Hematopoietic multipotent progenitor cell treated with erythropoietin and hydrocortisone succinate and interleukin-3 and kit ligand, for 15 days (in vitro differentiated cells): ENCODE data around the gene JMJD1C.

Experiments used
- DNase-seq: peaks from one replicate; pipeline ENCODE4 v3.0.0-alpha.2; 2015; ENCODE audit warnings: low spot score

Gene JMJD1C

GRCh38 chr10:63133056-63133820 is 332.5 kb downstream of the JMJD1C start, which contains the start of gene NRBF2:
Gene NRBF2 (plus strand): TSS chr10:63133328. CDS start chr10:63133471, 143 bp downstream.
- DNase-seq: peak; percentile 98

- no peak for DNase-seq
Measured at GRCh38 chr10:63132651-63133055, 333.1 kb downstream of the JMJD1C start.

- DNase-seq: no peak
Measured at GRCh38 chr10:63129888-63130287, 335.9 kb downstream of the JMJD1C start.

- no peak for DNase-seq
Measured at GRCh38 chr10:63128443-63128842, 337.3 kb downstream of the JMJD1C start.

- DNase-seq: no peak
Measured at GRCh38 chr10:63125459-63125858, 340.3 kb downstream of the JMJD1C start.

GRCh38 chr10:63123727-63124362 is 341.9 kb downstream of the JMJD1C start:
- DNase-seq: no peak

- DNase-seq: no peak
Measured at GRCh38 chr10:63120554-63120953, 345.2 kb downstream of the JMJD1C start.

- no peak for DNase-seq
Measured at GRCh38 chr10:63119041-63119440, 346.7 kb downstream of the JMJD1C start.
